GM12873 (cell line): ENCODE results near the gene HSPA12A.

ENCODE experiments used
- TF ChIP-seq, protein P1 (sequence below): IDR thresholded peaks from 2 replicates; pipeline ENCODE4 v1.5.1; 2012; ENCODE audit warnings: low read depth, mild to moderate bottlenecking, moderate library complexity, low read length, control low read depth; ENCODE audit not compliant: insufficient read depth; ENCODE audit errors: missing control alignments

Gene HSPA12A

DNA sequence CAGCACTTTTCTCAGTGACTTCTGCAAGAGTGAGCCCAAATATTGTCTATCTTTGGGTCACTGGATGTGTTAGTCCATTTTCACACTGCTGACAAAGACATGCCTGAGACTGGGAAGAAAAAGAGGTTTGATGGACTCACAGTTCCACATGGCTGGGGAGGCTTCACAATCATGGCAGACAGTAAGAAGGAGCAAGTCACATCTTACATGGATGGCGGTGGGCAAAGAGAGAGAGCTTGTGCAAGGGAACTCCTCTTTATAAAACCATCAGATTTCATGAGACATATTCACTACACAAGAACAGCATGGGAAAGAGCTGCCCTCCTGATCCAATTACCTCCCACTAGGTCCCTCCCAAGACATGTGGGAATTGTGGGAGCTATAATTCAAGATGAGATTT is 6.1 kb upstream of the HSPA12A start:
- TF ChIP-seq, protein P1, sequence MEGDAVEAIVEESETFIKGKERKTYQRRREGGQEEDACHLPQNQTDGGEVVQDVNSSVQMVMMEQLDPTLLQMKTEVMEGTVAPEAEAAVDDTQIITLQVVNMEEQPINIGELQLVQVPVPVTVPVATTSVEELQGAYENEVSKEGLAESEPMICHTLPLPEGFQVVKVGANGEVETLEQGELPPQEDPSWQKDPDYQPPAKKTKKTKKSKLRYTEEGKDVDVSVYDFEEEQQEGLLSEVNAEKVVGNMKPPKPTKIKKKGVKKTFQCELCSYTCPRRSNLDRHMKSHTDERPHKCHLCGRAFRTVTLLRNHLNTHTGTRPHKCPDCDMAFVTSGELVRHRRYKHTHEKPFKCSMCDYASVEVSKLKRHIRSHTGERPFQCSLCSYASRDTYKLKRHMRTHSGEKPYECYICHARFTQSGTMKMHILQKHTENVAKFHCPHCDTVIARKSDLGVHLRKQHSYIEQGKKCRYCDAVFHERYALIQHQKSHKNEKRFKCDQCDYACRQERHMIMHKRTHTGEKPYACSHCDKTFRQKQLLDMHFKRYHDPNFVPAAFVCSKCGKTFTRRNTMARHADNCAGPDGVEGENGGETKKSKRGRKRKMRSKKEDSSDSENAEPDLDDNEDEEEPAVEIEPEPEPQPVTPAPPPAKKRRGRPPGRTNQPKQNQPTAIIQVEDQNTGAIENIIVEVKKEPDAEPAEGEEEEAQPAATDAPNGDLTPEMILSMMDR, result no peak

DNA sequence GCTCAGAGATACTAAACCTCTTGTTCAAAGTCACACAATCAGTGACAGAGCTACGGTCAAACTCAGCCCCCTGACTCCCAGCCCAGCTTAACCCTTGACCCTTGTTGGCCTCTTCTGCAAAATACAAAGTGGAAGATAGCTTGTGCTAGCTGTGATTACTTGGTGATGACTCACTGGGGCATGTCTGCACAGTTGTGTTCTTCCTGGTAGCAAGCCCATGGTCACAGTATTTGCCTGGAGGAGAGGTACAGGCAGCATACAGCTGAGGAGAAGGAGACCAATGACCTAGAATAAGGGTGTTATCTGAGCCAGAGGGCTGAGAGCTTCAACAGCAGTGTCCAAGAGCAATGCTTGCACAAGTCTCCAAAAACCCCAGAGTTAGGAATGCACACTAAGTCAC is 5.7 kb upstream of the HSPA12A start:
- TF ChIP-seq, protein P1, result no peak

DNA sequence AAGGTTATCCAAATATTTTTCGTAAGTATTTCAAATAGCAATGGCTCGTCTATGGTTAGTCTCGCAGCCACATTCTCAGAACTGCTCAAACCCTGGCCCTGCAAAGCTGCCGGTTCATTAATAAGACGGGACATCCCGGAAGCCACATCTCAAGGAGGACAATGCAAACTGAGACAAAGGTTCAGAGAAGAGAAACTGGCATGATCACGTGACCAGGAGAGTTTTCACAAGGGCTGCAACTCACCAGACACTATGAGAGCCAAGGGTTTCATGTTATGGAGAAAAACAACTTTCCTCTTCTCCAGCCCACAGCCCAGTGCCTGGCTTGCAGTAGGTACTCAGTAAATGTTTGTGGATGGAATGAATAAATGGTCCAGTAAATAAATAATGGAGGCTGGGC is 5.0 kb upstream of the HSPA12A start:
- TF ChIP-seq, protein P1, result no peak

DNA sequence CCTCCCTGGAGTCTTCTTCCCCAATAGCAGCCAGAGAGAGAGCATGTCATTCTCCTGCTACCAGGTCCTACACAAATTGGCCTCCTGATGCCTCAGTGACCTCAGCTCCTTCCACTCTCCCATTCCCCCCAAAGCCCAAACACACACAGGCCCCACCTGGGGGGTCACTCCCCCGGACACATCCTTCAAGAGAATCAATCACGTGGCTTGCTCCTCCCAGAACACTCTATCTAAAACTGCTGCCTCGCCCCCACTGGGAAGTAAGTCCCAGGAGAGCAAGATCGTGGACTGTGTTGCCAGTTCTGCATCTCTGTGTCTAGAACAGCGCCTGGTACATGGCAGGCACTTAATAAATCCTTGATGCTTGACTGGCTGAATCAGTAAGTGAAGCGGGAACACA is 2.5 kb upstream of the HSPA12A start:
- TF ChIP-seq, protein P1, result no peak

DNA sequence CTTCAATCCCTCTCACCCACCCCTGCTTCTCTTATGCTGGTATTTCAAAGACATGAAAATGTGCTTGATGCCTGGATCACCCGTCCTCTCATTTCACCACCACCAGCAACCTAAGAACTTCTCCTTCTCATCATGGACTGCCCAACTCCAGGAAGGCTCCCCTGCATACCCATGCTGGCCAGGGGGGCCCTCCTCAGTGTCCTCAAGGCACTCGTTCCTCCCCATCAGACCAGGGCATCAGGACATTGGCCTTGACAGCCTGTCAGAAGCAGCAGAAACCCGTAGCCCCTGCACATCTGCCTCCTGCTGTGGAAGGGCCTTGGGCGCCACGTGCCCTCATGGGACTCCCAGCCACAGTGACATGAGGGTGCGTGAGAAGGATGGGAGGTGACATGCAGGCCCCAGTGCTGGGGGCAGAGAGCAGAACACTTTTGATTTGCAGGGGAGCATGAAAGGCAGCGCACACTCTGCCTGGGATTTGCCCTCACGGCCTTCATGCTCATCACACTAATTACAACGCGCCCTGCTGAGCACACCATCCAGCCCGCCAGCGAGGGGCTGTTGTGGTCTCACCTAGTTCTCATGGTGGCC is 1.9 kb upstream of the HSPA12A start:
- TF ChIP-seq, protein P1, result no peak

DNA sequence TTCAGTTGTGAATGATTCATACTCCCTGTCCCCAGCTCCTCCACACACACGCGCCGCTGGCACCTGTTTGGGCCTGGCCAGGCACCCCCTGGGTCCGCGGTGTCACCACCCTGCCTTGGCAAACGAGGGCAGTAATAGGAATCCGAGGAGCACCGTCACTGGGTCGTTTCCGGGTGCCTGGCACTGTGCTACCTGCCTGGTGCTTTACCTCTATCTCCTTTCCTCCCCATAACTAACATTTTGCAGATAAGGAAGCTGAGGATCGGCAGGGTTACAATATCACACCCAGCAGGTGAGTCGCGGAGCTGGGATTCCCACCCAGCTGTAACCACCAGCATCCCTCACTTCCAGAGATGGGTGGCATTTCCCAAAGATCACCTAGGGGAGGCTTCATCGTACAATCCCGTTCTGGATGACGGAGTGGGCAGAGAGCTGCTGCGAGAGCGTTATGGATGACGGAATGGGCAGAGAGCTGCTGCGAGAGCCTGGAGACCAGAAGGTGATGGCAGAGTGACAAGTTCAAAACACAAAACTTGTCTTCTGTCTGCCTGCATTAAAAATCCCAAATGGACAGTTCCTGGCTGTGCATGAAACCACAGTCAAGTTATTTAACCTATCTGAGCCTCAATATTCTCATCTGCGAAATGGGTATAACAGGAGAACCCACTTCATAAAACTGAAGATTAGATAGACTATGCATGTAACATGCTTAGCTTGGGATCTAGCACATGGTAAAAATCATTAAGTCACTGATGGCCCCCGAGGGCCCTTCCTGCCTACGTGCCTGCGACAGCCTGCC is 1.1 kb upstream of the HSPA12A start:
- TF ChIP-seq, protein P1, result no peak

DNA sequence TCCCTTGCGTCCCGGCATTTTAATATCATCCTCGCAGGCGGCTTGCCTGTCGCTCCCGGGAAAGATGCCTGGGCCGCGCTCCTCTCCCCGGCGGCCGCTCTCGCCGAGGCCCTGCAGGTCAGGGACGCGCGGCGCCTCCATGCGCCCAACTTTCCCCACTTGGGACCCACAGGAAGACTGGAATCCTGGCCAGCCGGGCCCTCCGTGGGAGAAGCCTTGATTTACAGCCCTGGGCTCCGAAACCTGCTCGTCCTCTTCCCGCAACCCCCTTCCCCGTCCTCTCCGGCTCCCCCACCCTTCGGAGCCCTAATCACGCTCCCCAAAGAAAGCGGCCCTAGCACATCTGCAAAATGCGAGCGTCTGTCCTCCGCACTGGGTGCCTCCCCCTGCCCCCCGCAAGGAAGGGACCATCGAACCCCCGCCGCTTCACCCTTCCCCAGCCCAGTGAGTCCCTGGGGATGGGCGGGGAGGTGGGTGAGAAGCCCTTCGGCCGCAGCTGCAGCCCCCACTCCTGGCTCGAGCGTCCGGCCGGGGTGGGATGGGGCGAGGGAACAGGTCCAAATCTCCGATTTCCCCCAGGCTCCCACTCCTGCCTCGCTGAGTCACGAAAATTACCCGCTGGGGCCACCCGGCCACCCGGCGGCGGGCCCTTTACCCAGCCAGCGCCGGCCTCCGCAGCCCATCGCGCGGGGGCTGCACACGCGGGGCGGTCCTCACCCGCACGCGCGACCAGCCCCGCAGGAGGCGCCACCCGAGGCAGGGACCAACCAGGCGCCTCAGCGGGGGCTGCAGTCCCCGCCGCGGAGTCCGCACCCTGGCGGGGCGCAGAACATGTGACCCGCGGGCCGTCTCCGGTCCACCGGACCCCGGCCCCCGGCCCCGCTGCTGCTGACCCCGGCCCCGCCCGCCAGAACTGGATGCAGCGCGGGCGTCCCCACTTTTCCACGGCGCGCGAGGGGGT is 695 bp downstream of the HSPA12A start:
- TF ChIP-seq, protein P1, result no peak
